Measurements from ENCODE around the gene CCDC154.

DNA sequence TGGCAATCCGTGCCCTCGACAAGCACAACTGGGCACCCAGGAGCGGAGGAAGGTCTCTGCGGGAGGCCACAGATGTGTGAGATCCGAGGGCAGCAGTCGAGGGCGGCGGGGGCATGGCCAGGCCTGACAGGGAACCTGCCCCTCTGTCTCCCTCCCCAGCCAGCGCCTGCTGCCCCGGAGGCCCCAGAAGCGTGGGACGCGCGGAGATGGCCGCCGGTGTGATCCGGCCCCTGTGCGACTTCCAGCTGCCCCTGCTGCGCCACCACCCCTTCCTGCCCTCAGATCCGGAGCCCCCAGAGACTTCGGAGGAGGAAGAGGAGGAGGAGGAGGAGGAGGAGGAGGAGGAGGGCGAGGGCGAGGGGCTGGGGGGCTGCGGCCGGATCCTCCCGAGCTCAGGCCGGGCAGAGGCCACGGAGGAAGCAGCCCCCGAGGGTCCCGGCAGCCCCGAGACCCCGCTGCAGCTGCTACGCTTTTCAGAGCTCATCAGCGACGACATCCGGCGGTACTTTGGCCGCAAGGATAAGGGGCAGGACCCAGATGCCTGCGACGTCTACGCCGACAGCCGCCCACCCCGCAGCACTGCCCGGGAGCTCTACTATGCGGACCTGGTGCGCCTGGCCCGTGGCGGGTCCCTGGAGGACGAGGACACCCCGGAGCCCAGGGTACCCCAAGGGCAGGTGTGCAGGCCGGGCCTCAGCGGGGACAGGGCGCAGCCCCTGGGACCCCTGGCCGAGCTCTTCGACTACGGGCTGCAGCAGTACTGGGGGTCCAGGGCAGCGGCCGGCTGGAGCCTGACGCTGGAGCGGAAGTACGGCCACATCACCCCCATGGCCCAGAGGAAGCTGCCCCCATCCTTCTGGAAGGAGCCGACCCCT, 11.7 kb downstream of the CCDC154 start:
- TF ChIP-seq POLR2AphosphoS5 (IDR thresholded peaks at IDR 0.05): no peak
- TF ChIP-seq, protein P1, sequence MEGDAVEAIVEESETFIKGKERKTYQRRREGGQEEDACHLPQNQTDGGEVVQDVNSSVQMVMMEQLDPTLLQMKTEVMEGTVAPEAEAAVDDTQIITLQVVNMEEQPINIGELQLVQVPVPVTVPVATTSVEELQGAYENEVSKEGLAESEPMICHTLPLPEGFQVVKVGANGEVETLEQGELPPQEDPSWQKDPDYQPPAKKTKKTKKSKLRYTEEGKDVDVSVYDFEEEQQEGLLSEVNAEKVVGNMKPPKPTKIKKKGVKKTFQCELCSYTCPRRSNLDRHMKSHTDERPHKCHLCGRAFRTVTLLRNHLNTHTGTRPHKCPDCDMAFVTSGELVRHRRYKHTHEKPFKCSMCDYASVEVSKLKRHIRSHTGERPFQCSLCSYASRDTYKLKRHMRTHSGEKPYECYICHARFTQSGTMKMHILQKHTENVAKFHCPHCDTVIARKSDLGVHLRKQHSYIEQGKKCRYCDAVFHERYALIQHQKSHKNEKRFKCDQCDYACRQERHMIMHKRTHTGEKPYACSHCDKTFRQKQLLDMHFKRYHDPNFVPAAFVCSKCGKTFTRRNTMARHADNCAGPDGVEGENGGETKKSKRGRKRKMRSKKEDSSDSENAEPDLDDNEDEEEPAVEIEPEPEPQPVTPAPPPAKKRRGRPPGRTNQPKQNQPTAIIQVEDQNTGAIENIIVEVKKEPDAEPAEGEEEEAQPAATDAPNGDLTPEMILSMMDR (IDR thresholded peaks at IDR 0.05): no peak

All from esophagus muscularis mucosa (tissue), 3 donors.